Activated CD4-positive, alpha-beta T cell treated with anti-CD3 and anti-CD28 coated beads, Interleukin-2, amount 50 U/mL, for 16 hours (primary cell): ENCODE data around the gene POLRMT.
A peak's percentile ranks its signal among the peaks of the same experiment; 100 is the strongest.

Experiments
- DNase-seq: peaks from one replicate; pipeline ENCODE4 v3.0.0-alpha.2; 2020

Gene POLRMT

DNA sequence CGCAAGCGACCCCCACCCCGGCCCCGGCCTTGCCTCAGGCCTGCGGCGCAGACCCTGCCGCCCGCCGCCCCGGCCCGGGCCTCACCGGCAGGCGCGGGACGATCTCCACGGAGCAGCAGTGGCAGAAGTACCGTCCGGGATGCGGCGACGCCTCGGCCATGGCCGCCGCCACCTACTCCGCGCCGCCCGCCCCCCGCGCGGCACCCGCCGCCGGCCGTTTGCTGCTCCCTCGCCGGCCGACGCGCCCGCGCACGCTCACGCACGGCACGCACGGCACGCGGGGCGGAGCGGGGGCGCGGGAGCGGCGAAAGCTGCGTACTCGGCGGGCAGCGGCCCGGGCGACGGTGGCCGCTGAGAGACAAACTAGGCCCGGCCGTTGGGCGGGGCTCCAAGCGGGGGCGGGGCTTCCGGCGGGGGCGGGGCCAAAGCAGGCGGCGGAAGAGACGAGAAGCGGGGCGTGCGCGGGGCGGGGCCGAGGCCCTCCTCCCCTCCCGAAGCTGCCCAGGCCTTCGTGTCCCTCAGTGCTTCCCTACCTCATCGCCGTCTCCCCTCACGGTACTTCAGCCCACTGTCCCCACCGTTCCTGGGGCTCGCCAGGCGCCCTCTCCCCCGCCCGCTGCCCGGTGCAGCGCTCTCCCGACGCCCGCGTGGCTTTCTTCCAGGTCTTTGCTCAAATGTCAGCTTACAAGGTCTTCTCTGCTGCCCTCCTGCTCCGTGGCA is 29.8 kb upstream of the POLRMT start, which contains the start of gene RNF126:
Gene RNF126, minus strand, starts transcription at position 253 of the 720 bp plus-strand sequence. Its CDS starts 93 bp downstream, at position 160.
- DNase-seq = peak; percentile 95

- DNase-seq = peak; percentile 74
Observed at GRCh38 chr19:662207-662961, 29.0 kb upstream of the POLRMT start.

DNA sequence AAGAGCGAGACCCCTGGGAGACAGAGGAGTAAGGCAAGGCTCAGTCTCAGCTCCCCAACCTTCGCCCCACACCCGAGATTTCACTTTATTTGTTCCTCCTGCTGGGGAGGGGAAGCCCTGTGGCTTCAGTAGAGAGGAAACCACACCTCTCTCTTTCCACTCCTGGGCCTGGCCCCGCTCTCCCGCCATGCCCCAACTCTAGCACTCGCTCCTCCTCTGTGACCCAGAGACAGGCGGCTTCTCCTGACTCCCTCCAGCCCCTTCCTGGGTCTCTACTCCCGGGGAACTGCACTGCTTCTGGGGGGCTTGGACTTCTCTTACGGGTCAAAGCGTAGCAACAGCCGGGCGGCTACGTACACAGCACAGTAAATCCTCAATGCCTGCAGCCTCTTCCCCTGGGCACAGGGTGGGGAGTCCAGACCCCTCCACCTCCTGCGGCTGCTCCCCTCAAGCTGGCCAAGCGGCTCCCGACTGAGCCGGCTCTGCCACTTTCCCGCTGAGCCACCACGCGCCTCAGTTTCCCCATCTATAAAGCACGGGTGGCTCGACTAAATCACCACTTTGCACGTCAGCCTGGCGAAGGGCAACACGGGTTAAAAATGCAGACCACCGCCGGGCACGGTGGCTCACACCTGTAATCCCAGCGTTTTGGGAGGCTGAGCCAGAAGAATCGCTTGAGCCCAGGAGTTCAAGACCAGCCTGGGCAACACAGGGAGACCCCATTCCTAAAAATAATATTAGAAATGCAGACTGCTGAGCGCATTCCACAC is 28.3 kb upstream of the POLRMT start:
- peak; percentile 73 for DNase-seq

DNA sequence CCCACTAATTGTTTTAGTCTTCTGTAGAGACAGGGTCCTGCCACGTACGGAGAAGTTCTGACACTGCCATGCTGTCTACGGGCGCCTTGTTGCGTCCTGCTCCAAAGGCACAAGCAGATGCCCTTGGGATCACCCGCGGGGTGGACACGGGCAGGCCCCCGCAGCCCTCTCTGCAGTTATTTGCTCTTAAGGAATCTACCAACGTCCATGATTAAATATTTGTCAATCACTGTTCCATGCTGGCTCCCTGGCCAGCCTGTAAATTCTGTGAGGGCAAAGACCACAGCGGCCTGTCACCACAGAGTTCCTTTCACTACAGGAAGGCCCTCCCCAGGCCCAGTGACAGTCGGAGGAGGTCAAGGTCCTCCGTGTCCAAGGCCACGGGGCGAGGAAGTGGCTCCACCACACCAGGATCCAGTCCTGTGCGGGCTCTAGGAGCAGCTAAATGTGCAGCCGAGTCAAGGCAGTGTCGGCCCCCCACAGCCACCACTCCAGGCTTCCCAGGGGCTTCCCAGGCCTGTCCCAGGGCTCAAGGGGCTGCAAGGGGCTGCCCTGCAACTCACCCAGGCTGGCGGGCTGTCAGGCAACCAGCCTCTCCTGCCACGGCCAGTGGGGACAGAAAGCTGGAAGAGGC is 27.6 kb upstream of the POLRMT start:
- DNase-seq = no peak

DNA sequence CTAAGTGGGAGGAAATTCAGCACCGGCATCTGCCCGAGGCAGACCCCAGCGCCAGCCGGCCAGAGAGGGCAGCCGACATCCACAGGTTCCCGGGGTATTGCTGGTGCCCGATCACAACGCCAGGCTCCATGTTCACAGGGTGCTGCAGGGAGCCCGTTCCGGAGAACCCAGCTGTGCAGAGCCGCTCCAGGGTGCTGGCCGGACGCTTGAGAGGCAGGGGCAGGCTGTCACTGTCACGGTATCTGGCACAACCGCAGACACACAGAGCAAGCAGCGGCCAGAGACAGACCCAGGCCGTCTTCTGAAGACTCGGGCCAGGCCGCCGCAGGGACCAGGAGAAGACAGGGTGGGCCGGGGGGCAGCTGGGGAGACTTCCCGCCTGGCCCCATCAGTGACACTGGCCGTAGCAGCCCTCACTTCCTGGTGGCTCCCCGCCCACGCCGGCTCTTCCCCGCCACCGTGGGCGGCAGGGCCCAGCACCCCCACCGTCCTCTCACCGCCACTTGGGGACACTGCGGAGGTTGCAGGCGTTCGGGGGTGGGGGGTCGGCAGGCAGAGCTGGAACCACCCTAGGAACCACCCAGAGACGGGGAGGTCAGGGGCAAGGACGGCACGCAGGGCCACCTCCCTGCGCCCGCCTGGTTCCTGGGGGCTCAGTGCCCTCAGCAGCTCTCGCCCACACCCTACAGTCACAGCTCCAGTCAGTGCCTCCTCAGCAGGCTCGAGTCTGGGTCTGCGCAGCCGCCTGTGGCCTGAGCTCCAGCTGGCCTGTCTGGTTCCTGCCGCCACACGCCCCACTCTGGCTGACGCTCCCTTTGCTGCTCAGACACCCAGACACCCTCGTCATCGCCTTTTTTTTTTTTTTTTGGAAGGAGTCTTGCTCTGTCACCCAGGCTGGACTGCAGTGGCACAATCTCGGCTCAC is 25.8 kb upstream of the POLRMT start:
- no peak for DNase-seq

DNA sequence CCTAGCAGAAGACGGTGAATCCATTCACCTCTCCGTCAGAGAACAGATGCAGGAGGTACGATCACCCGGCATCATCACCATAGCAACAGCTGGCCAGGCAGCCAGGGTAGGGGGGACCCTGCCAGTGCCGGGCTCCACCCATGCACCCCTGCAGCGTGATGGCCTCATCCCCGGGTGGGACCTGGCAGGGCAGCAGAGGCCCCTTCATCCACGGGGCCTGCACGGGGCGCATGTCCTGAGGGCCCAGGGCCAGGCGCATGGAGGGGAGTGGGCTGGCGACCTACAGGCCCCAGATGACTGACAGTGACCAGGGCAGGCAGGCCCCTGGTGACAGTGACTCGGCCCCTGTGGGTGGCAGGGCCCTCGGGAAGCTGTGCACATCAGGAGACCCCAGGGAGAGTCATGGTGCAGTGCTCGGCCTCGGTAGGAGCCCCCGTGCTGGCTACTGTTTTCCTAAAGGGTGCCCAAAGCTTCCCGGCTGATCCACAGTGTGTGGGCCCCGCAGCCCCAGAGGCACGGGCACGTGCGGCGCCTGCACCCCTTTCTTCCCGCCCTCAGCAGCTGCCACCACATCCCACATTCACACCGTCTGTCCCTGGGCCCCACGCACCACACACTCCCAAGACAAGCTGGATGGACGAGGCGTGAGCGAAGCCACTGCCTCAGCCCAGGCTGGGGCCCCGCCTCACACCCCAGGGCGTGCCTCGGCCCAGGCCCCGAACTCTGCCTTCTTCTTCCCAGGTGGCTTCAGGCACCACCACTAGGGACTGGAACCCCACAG is 24.9 kb upstream of the POLRMT start:
- no peak for DNase-seq

DNA sequence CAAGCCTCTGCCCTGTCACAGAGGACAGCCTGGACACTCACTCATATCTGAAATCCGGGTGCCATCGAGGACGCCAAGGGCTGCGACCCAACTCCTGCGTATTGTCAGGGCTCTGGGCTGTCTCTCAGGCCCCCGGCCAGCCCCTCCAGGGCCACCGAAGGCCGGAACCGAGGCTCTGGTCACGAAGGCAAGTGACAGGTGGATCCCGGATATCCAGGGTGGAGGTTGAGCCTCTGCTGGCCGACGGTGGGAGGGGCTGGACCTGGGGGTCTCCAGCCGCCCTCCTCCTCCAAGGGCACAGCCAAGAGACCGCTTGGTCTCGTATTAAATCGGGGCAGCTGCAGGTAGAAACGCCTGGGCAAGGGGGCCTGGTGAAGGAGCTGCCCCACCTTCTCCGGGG is 24.3 kb upstream of the POLRMT start:
- no peak for DNase-seq

GRCh38 chr19:656751-657559 is 23.6 kb upstream of the POLRMT start:
- DNase-seq = no peak

DNA sequence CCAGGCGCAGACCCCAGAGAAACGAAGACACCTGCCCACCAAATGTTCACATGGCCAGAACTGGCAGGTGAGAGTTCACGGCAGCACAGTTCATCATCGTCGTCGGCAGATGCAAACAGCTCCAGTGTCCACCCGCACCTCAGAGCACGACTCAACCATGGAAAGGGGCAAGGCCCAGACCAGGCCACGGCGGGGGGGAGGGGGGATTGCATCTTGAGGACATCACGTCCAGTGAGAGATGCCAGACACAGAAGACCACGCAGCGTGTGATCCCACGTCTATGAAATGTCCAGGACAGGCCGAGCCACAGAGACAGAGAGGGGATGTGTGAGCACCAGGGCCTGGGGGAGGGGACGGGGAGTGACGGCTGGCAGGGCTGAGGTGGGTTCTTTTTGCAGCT is 22.4 kb upstream of the POLRMT start:
- no peak for DNase-seq

DNA sequence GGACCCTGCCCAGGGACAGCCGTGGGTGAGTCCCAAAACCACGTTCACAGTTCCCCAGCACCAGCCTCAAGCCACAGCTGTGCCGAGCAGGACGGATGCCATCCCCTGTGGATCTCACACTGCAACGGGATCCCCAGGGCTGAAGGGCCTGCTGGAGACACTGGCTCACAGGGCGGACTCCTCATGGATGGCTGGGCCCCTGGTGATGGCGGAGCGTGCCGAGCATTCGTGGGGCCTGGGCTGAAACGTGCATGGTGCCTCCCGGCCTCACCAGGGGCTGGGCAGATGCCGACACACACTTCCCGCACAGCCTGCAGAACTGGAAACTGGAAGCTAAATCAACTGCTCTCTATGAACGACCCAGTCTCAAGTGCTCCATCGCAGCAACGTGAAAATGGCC is 20.1 kb upstream of the POLRMT start:
- no peak for DNase-seq

GRCh38 chr19:652467-653389 is 19.4 kb upstream of the POLRMT start:
- no peak for DNase-seq

DNA sequence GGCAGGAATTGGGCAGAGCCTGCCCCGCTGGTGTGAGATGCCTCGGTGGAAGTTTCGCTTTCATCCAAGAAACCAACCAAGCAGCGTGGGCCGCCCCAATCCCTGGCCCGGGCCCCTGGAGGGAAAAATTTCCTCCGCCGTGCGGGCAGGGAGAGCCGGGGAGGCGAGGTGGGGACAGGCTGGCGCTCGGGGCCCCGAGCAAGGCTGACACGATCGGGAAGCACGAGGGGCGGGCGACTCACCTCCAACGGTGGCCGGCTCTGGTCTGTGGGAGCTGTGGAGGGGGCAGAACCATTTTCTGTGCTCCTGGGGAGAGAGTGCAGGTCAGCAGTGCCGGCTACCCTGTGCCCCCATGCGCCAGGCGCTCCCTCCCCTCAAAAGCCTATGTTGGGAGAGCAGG is 18.7 kb upstream of the POLRMT start:
- no peak for DNase-seq

DNA sequence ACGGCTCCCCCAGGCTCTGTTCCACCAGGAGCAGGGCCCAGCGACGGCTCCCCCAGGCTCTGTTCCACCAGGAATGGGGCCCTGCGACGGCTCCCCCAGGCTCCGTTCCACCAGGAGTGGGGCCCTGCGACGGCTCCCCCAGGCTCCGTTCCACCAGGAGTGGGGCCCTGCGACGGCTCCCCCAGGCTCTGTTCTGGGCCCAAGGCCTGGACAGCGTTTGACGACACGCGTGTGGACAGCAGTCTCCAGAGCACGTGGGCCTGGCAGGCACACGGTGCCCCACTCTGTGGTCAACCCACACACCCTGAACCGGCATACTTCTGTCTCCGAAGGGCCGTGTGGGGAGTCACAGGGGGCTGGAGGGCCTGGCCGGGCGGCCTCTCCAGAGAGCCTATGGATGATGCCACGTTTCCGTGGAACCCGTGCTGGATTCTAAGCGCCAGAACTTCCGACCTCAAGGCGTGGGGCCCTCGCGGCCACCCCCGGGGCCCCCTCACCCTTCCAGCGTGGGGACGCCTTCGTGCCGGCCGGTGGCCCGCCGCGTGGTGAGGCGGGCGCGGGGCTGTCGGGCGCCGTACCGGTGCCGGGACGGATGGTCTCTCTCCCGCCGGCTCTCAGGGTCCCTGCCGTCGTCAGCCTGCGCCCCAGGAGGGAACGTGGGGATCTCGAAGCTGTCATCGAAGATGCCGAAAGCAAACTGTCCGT is 17.9 kb upstream of the POLRMT start:
- DNase-seq = no peak

DNA sequence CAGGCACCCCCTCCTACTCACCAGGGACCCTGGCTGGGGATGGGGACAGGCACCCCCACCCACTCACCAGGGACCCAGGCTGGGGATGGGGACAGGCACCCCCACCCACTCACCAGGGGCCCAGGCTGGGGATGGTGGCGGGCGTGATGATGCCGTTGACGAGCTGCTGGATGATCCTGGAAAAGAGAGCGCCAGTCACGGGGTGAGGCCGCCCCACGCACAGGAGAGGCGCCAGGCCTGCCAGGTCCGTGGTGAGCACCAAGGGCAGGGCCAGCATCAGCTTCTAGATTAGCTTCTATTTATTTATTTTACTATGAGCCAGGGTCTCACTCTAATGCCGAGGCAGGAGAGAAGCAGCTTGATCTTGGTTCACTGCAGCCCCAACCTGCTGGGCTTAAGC is 16.8 kb upstream of the POLRMT start:
- no peak for DNase-seq

DNA sequence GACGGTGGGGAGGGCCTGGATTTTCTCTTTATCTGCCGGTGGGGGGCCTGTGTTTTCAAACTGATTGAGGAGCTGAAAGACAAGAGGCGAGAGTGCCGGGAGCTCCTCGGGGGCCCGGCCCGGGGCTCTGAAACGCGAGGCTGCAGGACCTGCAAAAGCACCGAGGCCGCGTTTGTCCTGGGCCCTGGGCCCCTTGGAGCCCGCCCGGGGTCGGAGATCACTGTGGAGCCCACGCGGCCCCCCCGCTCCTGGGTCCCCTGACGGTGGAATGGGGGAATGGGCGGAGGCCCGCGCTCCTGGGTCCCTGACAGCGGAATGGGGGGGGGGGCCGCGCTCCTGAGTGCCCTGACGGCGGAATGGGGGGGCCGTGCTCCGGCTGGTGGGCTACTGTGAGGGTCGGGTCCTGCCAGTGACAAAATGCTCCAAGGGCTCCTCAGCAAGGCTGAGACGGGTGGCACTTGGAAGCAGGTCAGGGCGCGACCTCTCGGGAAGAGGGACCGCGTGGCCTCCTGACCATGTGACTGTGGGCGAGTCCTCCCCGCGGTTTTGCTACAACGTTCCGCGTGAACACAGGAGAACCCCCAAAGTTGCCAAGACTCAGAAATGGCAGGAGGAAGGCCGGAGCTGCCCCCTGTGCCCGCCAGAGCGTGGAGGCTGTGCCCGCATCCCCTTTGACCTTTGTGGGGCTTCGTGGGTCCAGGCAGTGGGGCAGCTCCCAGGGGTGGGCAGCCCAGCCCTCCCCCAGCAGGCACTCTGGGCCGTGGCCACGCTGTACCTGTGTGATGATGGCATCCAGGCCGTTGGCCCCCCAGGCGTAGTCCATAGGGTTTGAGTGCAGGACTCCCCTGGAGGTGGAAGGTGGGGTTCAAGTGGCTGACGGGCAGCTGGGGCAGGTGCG is 15.8 kb upstream of the POLRMT start:
- DNase-seq = no peak

DNA sequence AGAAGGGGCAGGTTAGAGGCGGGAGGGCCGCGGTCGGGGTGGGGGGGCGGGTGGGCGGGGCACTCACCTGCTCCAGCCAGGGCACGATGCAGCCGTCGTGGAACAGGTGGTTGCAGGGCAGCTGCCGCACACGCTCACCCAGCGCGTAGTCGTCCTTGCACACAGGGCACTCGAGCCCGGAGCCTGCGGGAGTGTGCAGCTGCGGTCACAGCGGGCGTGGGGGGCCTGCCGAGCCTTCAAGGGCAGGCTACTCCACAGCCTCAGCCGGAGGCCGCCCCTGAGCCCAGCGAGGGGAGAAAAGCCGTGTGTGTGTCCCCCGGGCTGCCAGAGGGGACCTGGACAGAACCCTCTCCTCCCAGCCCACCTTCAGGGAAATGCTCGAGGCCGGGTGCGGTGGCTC is 15.0 kb upstream of the POLRMT start:
- no peak for DNase-seq

DNA sequence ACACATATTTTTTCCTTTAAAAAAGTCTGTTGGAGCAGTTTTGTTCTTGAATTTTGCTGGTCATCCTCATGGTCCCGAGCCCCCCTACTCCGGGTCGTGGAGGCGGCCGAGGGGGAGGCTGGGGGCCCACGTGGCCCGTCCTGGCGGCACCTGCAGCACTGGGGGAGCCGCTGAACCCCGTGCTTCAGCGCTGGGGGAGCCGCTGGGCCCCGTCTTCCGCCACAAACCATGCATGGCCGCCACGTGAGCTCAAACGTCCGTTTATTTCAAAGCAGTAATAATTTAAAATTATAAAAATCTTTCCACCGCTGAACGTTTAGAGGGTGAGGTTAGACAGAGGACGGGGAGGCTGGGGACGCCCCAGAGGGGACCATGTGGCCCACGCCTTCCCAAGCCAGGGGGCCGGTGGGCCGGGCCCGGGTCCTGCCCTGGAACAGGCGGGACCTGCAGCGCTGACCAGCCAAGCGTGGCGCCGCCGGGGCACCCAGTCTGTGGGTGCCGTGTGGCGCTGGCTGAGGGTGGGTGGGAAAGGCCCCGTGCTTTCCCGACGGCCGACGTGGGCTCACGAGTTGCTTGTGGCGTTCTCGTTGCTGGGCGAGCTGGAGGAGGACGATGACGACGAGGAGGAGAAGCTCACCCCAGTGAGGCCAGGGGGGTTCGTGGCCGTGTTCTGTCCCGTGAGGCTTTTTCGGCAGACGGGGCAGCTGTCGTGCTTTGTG is 14.4 kb upstream of the POLRMT start:
- no peak for DNase-seq
